ENCODE measurements around the gene ANO8. TPM values are rescaled to one million over a fixed set of nuclear protein-coding genes. Genes with fewer than 3 reads are reported as not detected.
A peak's percentile ranks its signal among the peaks of the same experiment; 100 is the strongest.

ANO8 gene
- total and polyA plus RNA-seq, 7 experiments from 2014 or later, result 0.26 to 22.3 (median 15.6) TPM

DNA sequence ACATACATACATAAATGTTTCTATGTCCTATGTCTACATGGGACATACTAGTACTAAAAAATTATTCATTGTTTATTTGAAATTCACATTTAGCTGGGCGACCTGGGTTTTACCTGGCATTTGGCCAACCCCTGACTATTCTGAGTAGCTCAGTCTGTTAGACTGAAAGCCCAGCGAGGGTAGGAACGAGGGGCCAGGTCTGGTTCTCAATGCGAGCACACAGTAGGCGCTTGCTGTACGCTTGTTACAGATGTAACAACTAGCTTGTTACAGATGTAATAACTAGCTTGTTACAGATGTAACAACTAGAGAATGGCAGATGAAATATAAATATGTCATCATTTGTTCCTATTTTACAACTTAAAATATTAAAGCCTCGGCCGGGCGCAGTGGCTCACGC lies 920 bp upstream of the ANO8 start:
- H3K4me1 ChIP-seq (ENCODE audit: control insufficient read depth in 2 of 2, insufficient read depth in 2 of 2, low read length in 2 of 2), result peaks cover 16 to 22% of the 10 kb centered on the region in 2 donors
- intact Hi-C loops (cut with micrococcal nuclease), result loop anchor here (2.0 to 5.0 kb wide), 2 partner anchors 72 to 219 kb away; partner anchors contain the start of genes BST2 (in 1 of the 2) and COLGALT1 (in 1 of the 2)
- H3K27ac ChIP-seq (ENCODE audit: low read depth, low read length), result no peak overlapping the region
- no peaks in the 10 kb centered on the region for H3K9me3 ChIP-seq (ENCODE audit: control insufficient read depth in 2 of 3, low read length in 3 of 3)
- peaks cover 0 to 3% (median 0%) of the 10 kb centered on the region in 11 donors for H3K9me3 Mint-ChIP-seq
- H3K27me3 ChIP-seq (ENCODE audit: control insufficient read depth in 2 of 2, insufficient read depth in 2 of 2, low read length in 2 of 2), result no peaks in the 10 kb centered on the region
- peak overlapping the region in 9 of 10 donors; percentile 50 to 97 (median 90) for H3K4me3 Mint-ChIP-seq
- ATAC-seq (no peak), DNase-seq (no peak)
- H3K4me1 Mint-ChIP-seq, result peaks cover 21 to 59% (median 27%) of the 10 kb centered on the region in 7 donors
- H3K27ac Mint-ChIP-seq, result peak overlapping the region in 2 of 9 donors; percentile 86 to 94
- H3K4me3 ChIP-seq (ENCODE audit: low read length), result no peak overlapping the region
- no peaks in the 10 kb centered on the region for H3K36me3 ChIP-seq (ENCODE audit: control insufficient read depth in 2 of 3, insufficient read depth in 3 of 3, low read length in 3 of 3)
- H3K36me3 Mint-ChIP-seq, result peaks cover 0 to 14% (median 0%) of the 10 kb centered on the region in 5 donors
- ChIA-PET POLR2A (interaction anchor here (0.5 to 6.3 kb wide), 8 partner anchors 28 to 871 kb away, joined by 3 to 56 read pairs (median 4); partner anchors contain the start of genes ABHD8, DDA1, IL12RB1 and MRPL34), CTCF (interaction anchor here (0.9 to 1.8 kb wide), 6 partner anchors 26 to 84 kb away, joined by 3 to 6 read pairs (median 5); partner anchors contain the start of genes DDA1, MRPL34 and MVB12A)
- peaks cover 0 to 3% (median 0%) of the 10 kb centered on the region in 5 donors for H3K27me3 Mint-ChIP-seq

DNA sequence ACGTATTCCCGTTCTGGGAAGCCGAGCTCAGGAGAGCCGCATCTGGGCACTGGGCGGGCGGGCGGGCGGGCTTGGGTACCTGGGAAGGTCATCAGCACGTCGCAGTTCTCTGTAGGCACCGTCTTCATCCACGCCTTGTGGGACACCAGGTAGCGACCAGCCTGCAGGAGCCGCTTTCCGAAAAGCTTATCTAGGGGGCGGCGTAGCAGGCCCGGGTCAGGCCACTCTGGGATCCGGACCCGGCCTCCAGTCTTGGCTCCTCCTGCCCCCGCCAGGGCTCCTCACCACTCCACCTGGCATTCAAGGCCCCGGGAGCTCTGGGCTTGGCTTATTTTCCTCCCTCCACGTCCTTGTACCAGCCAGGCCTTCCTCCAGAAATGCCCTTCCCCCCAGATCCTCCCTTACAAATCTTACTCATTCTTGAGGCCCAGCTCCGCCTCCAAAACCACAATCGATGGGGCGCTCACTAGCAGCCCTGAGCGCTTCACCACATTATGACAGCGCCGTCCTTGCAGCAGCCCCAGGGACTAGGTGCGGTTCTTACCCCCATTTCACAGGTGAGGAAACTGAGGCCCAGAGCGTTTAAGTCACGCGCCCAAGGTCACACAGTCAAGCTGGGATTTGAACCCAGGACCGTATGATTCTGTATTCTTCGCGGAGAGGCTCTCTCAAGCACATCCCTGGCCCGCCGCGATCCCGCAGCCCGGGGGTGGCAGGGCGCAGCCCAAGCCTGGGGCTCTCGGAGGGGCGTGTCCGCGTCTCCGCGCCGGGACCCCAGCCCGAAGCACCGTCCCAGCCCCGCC lies 843 bp downstream of the ANO8 start:
- H3K27me3 Mint-ChIP-seq, result peaks cover 0 to 12% (median 0%) of the 10 kb centered on the region in 5 donors
- intact Hi-C loops (cut with micrococcal nuclease), result loop anchor here in 1 of 2 donors (1.0 to 2.0 kb wide), 4 partner anchors 12 to 221 kb away; partner anchors contain the start of genes COLGALT1 and MVB12A
- peaks cover 0 to 3% (median 0%) of the 10 kb centered on the region in 11 donors for H3K9me3 Mint-ChIP-seq
- peak overlapping the region; percentile 86 to 97 (median 90) for H3K4me3 Mint-ChIP-seq
- Histone ChIP-seq H3K4me1 (ENCODE audit: control insufficient read depth in 2 of 2, insufficient read depth in 2 of 2, low read length in 2 of 2) (peaks cover 23 to 27% of the 10 kb centered on the region in 2 donors), H3K9me3 (ENCODE audit: control insufficient read depth in 2 of 3, low read length in 3 of 3) (no peaks in the 10 kb centered on the region), H3K27ac (ENCODE audit: low read depth, low read length) (peak overlapping the region; percentile 74), H3K27me3 (ENCODE audit: control insufficient read depth in 2 of 2, insufficient read depth in 2 of 2, low read length in 2 of 2) (no peaks in the 10 kb centered on the region), H3K36me3 (ENCODE audit: control insufficient read depth in 2 of 3, insufficient read depth in 3 of 3, low read length in 3 of 3) (no peaks in the 10 kb centered on the region), H3K4me3 (ENCODE audit: low read length) (peak overlapping the region; percentile 68)
- H3K27ac Mint-ChIP-seq, result peak overlapping the region in 8 of 9 donors; percentile 71 to 91 (median 83)
- peaks cover 25 to 68% (median 32%) of the 10 kb centered on the region in 7 donors for H3K4me1 Mint-ChIP-seq
- ATAC-seq (peak; percentile 25), DNase-seq (peak in 8 of 9 donors; percentile 39 to 76 (median 59))
- CTCF ChIA-PET, result interaction anchor here (0.6 to 1.9 kb wide), 3 partner anchors 41 to 657 kb away, joined by 3 to 6 read pairs (median 4); no protein-coding TSS in a partner anchor
- POLR2A ChIA-PET, result interaction anchor here (0.6 to 6.3 kb wide), 8 partner anchors 9 to 50 kb away, joined by 3 to 56 read pairs (median 4); partner anchors contain the start of genes ABHD8, DDA1 and MRPL34
- peaks cover 0 to 20% (median 0%) of the 10 kb centered on the region in 5 donors for H3K36me3 Mint-ChIP-seq

DNA sequence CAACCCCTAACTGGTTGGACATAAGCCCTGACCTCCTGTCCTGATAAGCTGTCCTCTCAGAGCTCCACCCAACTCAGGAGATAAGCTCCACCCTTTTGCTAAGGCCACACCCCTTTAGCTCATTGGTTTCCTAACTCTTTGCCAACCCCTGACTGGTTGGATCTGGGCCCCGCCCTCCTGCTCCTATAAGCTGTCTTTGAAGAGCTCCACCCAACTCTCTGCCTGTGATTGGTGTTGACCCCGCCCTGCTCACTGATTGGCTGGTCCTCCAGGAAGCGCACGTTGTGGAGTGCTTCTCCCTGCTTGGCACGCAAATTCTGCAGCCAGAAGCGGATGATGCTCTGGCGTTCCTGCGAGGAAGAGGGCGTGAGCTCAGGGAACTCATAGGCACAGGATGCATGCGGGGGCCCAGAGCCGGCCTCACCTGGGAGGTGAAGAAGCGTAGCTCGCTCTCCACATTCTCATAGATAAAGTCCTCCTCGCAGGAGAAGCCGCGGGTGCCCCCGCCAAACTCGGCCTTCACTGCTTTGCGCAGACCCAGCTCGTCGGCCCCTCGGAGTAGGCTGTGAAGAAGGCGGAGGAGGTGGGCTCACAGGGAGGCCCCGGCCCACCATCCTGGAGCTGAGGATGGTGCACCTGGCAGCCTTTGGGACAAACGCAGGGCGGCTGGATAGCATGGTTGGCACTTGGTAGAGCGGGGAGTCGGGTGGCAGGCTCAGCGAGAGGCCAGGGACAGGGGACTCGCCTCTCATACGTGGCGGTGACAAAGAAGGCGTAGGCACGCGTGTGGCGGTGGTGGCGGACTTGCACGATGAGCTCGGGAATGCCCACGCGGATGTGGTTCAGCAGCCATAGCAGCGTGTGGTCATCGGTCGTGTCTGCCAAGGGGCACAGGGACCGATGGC lies 1.7 kb downstream of the ANO8 start:
- H3K4me3 ChIP-seq (ENCODE audit: low read length), result no peak overlapping the region
- peaks cover 0 to 20% (median 0%) of the 10 kb centered on the region in 5 donors for H3K36me3 Mint-ChIP-seq
- H3K27me3 ChIP-seq (ENCODE audit: control insufficient read depth in 2 of 2, insufficient read depth in 2 of 2, low read length in 2 of 2), result no peaks in the 10 kb centered on the region
- peaks cover 18 to 21% of the 10 kb centered on the region in 2 donors for H3K4me1 ChIP-seq (ENCODE audit: control insufficient read depth in 2 of 2, insufficient read depth in 2 of 2, low read length in 2 of 2)
- POLR2A ChIA-PET, result interaction anchor here (0.5 to 6.3 kb wide), 7 partner anchors 8 to 49 kb away, joined by 3 to 56 read pairs (median 3); partner anchors contain the start of genes DDA1 and MRPL34
- H3K9me3 Mint-ChIP-seq, result peaks cover 0 to 3% (median 0%) of the 10 kb centered on the region in 11 donors
- H3K36me3 ChIP-seq (ENCODE audit: control insufficient read depth in 2 of 3, insufficient read depth in 3 of 3, low read length in 3 of 3), result peaks cover 0 to 4% (median 0%) of the 10 kb centered on the region in 3 experiments
- H3K4me1 Mint-ChIP-seq, result peaks cover 25 to 62% (median 33%) of the 10 kb centered on the region in 7 donors
- no peaks in the 10 kb centered on the region for H3K9me3 ChIP-seq (ENCODE audit: control insufficient read depth in 2 of 3, low read length in 3 of 3)
- CTCF ChIA-PET, result interaction anchor here (1.3 to 1.9 kb wide), 2 partner anchors 9 to 40 kb away, joined by 5 to 6 read pairs; no protein-coding TSS in a partner anchor
- intact Hi-C loops (cut with micrococcal nuclease), result no loop called here
- peak overlapping the region in 5 of 9 donors; percentile 48 to 75 (median 52) for H3K27ac Mint-ChIP-seq
- no peak for ATAC-seq
- H3K27me3 Mint-ChIP-seq, result peaks cover 0 to 12% (median 0%) of the 10 kb centered on the region in 5 donors
- no peak overlapping the region for H3K27ac ChIP-seq (ENCODE audit: low read depth, low read length)
- H3K4me3 Mint-ChIP-seq, result peak overlapping the region in 9 of 10 donors; percentile 19 to 76 (median 47)
- DNase-seq, result peak in 3 of 9 donors; percentile 32 to 52 (median 38)

DNA sequence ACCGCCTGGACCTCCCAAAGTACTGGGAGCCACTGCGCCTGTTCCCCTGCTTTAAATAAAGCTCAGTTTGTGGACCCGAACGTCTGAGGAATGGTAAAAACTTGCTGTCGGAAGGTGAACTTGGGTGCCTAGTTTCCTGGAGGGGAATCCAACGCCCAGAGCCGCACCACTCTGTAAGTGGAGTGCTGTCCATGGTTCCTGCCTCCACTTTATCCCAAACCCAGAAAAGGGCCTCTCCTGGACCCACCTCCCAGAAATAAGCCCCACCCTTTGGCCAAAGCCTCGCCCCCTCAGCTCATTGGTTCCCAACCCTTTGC lies 2.3 kb downstream of the ANO8 start:
- H3K4me3 Mint-ChIP-seq, result peak overlapping the region in 2 of 10 donors; percentile 33 to 69
- Histone ChIP-seq H3K9me3 (ENCODE audit: control insufficient read depth in 2 of 3, low read length in 3 of 3) (no peaks in the 10 kb centered on the region), H3K27ac (ENCODE audit: low read depth, low read length) (no peak overlapping the region), H3K36me3 (ENCODE audit: control insufficient read depth in 2 of 3, insufficient read depth in 3 of 3, low read length in 3 of 3) (peaks cover 0 to 4% (median 0%) of the 10 kb centered on the region in 3 experiments), H3K4me3 (ENCODE audit: low read length) (no peak overlapping the region), H3K27me3 (ENCODE audit: control insufficient read depth in 2 of 2, insufficient read depth in 2 of 2, low read length in 2 of 2) (no peaks in the 10 kb centered on the region), H3K4me1 (ENCODE audit: control insufficient read depth in 2 of 2, insufficient read depth in 2 of 2, low read length in 2 of 2) (peaks cover 18 to 20% of the 10 kb centered on the region in 2 donors)
- ATAC-seq, result no peak
- peaks cover 0 to 12% (median 0%) of the 10 kb centered on the region in 5 donors for H3K27me3 Mint-ChIP-seq
- H3K27ac Mint-ChIP-seq, result peak overlapping the region in 2 of 9 donors; percentile 51 to 62
- DNase-seq, result no peak
- peaks cover 0 to 3% (median 0%) of the 10 kb centered on the region in 11 donors for H3K9me3 Mint-ChIP-seq
- peaks cover 0 to 20% (median 0%) of the 10 kb centered on the region in 5 donors for H3K36me3 Mint-ChIP-seq
- ChIA-PET CTCF (interaction anchor here (1.3 to 1.9 kb wide), 2 partner anchors 10 to 40 kb away, joined by 5 to 6 read pairs; no protein-coding TSS in a partner anchor), POLR2A (interaction anchor here (0.5 to 6.3 kb wide), 3 partner anchors 12 to 25 kb away, joined by 3 to 56 read pairs (median 6); partner anchors contain the start of genes DDA1 and MRPL34)
- peaks cover 26 to 56% (median 36%) of the 10 kb centered on the region in 7 donors for H3K4me1 Mint-ChIP-seq
- intact Hi-C loops (cut with micrococcal nuclease), result no loop called here

DNA sequence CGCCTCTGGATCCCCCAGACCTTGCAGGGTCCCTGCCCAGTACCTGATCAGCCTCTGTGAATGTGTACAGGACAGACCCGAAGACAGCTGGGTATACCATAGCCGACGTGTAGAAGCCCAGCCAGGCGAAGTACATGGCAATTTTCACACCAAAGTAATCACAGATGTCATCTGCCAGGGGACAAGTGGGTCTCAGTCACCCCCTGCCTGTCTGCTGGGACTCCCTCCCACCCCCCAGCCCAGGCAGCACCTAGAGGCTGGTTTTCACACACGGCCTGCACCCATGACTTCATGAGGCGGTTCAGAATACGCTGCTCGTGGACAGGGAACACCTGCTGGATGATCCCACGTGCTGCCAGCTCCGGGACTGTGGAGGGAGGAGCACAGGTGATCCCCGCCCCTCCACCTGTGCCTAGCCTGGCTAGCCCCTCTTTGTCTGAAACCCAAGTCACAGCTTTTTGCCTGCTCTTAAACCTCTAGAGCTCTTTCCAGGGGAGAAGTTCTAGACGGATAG lies 3.6 kb downstream of the ANO8 start:
- no peak overlapping the region for H3K27ac ChIP-seq (ENCODE audit: low read depth, low read length)
- peaks cover 21 to 49% (median 29%) of the 10 kb centered on the region in 7 donors for H3K4me1 Mint-ChIP-seq
- peaks cover 0 to 12% (median 0%) of the 10 kb centered on the region in 5 donors for H3K27me3 Mint-ChIP-seq
- intact Hi-C loops (cut with micrococcal nuclease), result no loop called here
- H3K4me1 ChIP-seq (ENCODE audit: control insufficient read depth in 2 of 2, insufficient read depth in 2 of 2, low read length in 2 of 2), result peaks cover 17 to 18% of the 10 kb centered on the region in 2 donors
- ChIA-PET CTCF (no interaction called here), POLR2A (interaction anchor here (1.1 to 6.3 kb wide), 2 partner anchors 22 to 23 kb away, joined by 3 to 56 read pairs; partner anchors contain the start of genes DDA1 and MRPL34)
- H3K9me3 ChIP-seq (ENCODE audit: control insufficient read depth in 2 of 3, low read length in 3 of 3), result no peaks in the 10 kb centered on the region
- H3K36me3 ChIP-seq (ENCODE audit: control insufficient read depth in 2 of 3, insufficient read depth in 3 of 3, low read length in 3 of 3), result peaks cover 0 to 4% (median 0%) of the 10 kb centered on the region in 3 experiments
- H3K4me3 Mint-ChIP-seq, result peak overlapping the region in 4 of 10 donors; percentile 49 to 77 (median 64)
- H3K27me3 ChIP-seq (ENCODE audit: control insufficient read depth in 2 of 2, insufficient read depth in 2 of 2, low read length in 2 of 2), result no peaks in the 10 kb centered on the region
- no peak overlapping the region for H3K4me3 ChIP-seq (ENCODE audit: low read length)
- ATAC-seq, result no peak
- H3K36me3 Mint-ChIP-seq, result peaks cover 0 to 20% (median 0%) of the 10 kb centered on the region in 5 donors
- peak overlapping the region in 3 of 9 donors; percentile 28 to 38 (median 36) for H3K27ac Mint-ChIP-seq
- no peak for DNase-seq
- peaks cover 0 to 3% (median 0%) of the 10 kb centered on the region in 11 donors for H3K9me3 Mint-ChIP-seq
